ENCODE data around the gene OR10Z1. TPM values are rescaled to one million over a fixed set of nuclear protein-coding genes. Genes with fewer than 3 reads are reported as not detected.

The OR10Z1 gene
- total RNA-seq, 4 donors from 2014 or later, result not detected

GRCh38 chr1:158611916-158612315 lies 6.8 kb downstream of the OR10Z1 start:
- Histone ChIP-seq H3K36me3 (no peaks in the 10 kb centered on the region), H3K9me3 (no peaks in the 10 kb centered on the region), H3K27me3 (no peaks in the 10 kb centered on the region), H3K4me3 (no peak overlapping the region), H3K4me1 (no peaks in the 10 kb centered on the region), H3K27ac (no peak overlapping the region)
- DNase-seq, result no peak
- 48 to 58% methylated on average over 3 of the region's 3 CpGs for WGBS, 2 donors (ENCODE audit: low coverage in 1 of 2)
- in situ Hi-C loops (cut with MboI; ENCODE audit: low pct_ligation_motif_present in 1 of 4, low pct_unique_long_range_greater_than_20kb in 1 of 4, low sequenced_read_pairs in 3 of 4) (no loop called here), intact Hi-C loops (cut with DNase I; ENCODE audit: low total_unique reads) (no loop called here)
- no peak for TF ChIP-seq CTCF (IDR thresholded peaks at IDR 0.05)
- no peak for TF ChIP-seq EP300 (IDR thresholded peaks at IDR 0.05; ENCODE audit: low read depth)
- TF ChIP-seq POLR2AphosphoS5 (IDR thresholded peaks at IDR 0.05), result no peak
- TF ChIP-seq POLR2A (IDR thresholded peaks at IDR 0.05), result no peak

GRCh38 chr1:158613764-158614163 lies 8.7 kb downstream of the OR10Z1 start:
- H3K9me3 ChIP-seq, result no peaks in the 10 kb centered on the region
- no peaks in the 10 kb centered on the region for H3K36me3 ChIP-seq
- H3K27me3 ChIP-seq, result no peaks in the 10 kb centered on the region
- H3K4me3 ChIP-seq, result no peak overlapping the region
- in situ Hi-C loops (cut with MboI; ENCODE audit: low pct_ligation_motif_present in 1 of 4, low pct_unique_long_range_greater_than_20kb in 1 of 4, low sequenced_read_pairs in 3 of 4), result no loop called here
- TF ChIP-seq CTCF (IDR thresholded peaks at IDR 0.05) (no peak), POLR2AphosphoS5 (IDR thresholded peaks at IDR 0.05) (no peak), POLR2A (IDR thresholded peaks at IDR 0.05) (no peak), EP300 (IDR thresholded peaks at IDR 0.05; ENCODE audit: low read depth) (no peak)
- H3K27ac ChIP-seq, result no peak overlapping the region
- intact Hi-C loops (cut with DNase I; ENCODE audit: low total_unique reads), result no loop called here
- H3K4me1 ChIP-seq, result no peaks in the 10 kb centered on the region
- no peak for DNase-seq
- WGBS, 2 donors (ENCODE audit: low coverage in 1 of 2), result 88 to 92% methylated on average over 3 of the region's 3 CpGs

- no peak overlapping the region for H3K27ac ChIP-seq
- H3K9me3 ChIP-seq, result no peaks in the 10 kb centered on the region
- intact Hi-C loops (cut with DNase I; ENCODE audit: low total_unique reads), result no loop called here
- H3K4me1 ChIP-seq, result no peaks in the 10 kb centered on the region
- DNase-seq, result no peak
- TF ChIP-seq CTCF (IDR thresholded peaks at IDR 0.05), result no peak
- no peak for TF ChIP-seq EP300 (IDR thresholded peaks at IDR 0.05; ENCODE audit: low read depth)
- 76 to 83% methylated on average over 3 to 4 of the region's 4 CpGs for WGBS, 2 donors (ENCODE audit: low coverage in 1 of 2)
- H3K4me3 ChIP-seq, result no peak overlapping the region
- no peaks in the 10 kb centered on the region for H3K36me3 ChIP-seq
- in situ Hi-C loops (cut with MboI; ENCODE audit: low pct_ligation_motif_present in 1 of 4, low pct_unique_long_range_greater_than_20kb in 1 of 4, low sequenced_read_pairs in 3 of 4), result no loop called here
- H3K27me3 ChIP-seq, result no peaks in the 10 kb centered on the region
These were observed 33.1 kb downstream of the OR10Z1 start for GRCh38 chr1:158638146-158638545.

- Histone ChIP-seq H3K27ac (no peak overlapping the region), H3K4me3 (no peak overlapping the region), H3K9me3 (no peaks in the 10 kb centered on the region), H3K36me3 (no peaks in the 10 kb centered on the region), H3K4me1 (no peaks in the 10 kb centered on the region), H3K27me3 (no peaks in the 10 kb centered on the region)
- in situ Hi-C loops (cut with MboI; ENCODE audit: low pct_ligation_motif_present in 1 of 4, low pct_unique_long_range_greater_than_20kb in 1 of 4, low sequenced_read_pairs in 3 of 4) (no loop called here), intact Hi-C loops (cut with DNase I; ENCODE audit: low total_unique reads) (no loop called here)
- no peak for DNase-seq
- TF ChIP-seq CTCF (IDR thresholded peaks at IDR 0.05), result no peak
- no peak for TF ChIP-seq POLR2AphosphoS5 (IDR thresholded peaks at IDR 0.05)
- no peak for TF ChIP-seq POLR2A (IDR thresholded peaks at IDR 0.05)
- TF ChIP-seq EP300 (IDR thresholded peaks at IDR 0.05; ENCODE audit: low read depth), result no peak
These were observed 33.8 kb downstream of the OR10Z1 start for GRCh38 chr1:158638904-158639303.
